PC-9 (cell line): ENCODE data around the gene MYO1E. TPM values are rescaled to one million over a fixed set of nuclear protein-coding genes. Genes with fewer than 3 reads are reported as not detected.

Experiments used
- BruUV-seq: library from RNA; stranded (reverse); fragments of 400-500 nt; replicated peaks from 2 replicates; lab custom pipeline; 2021; lab: Mats Ljungman, UMichigan
- CTCF ChIA-PET: fragments of 300-600 bp; sonication (Branson Sonifier 250); formaldehyde crosslinking; loops from one replicate; lab custom pipeline; 2022; ENCODE audit warnings: antibody characterized with exemption; lab: Charles Lee
- POLR2A ChIA-PET: fragments of 300-600 bp; sonication (Branson Sonifier 250); formaldehyde crosslinking; loops from one replicate; lab custom pipeline; 2022; ENCODE audit warnings: antibody characterized with exemption; ENCODE audit not compliant: unreplicated experiment; lab: Charles Lee
- DNase-seq, 2 experiments: peaks; one replicate each; pipeline versions ENCODE4 v3.0.0 to v3.0.0-alpha.2; 2015 to 2022; ENCODE audit warnings: mixed read lengths in 1 of 2
- H2AFZ ChIP-seq: fragments of 200-600 bp; sonication (generic); 2 replicates; pipeline ENCODE4 v1.8.1; 2017; ENCODE audit warnings: antibody characterized with exemption
- H3F3A ChIP-seq: fragments of 200-600 bp; sonication (generic); 2 replicates; pipeline ENCODE4 v1.8.1; 2017; ENCODE audit warnings: antibody characterized with exemption, mild to moderate bottlenecking, low read depth; ENCODE audit not compliant: insufficient read depth
- H3K27ac ChIP-seq: fragments of 200-600 bp; sonication (generic); 2 replicates; pipeline ENCODE4 v1.6.1; 2016; ENCODE audit warnings: mixed run types
- H3K27me3 ChIP-seq: fragments of 200-600 bp; sonication (generic); 2 replicates; pipeline ENCODE4 v1.6.1; 2016; ENCODE audit warnings: low read depth, mixed run types; ENCODE audit not compliant: insufficient read depth
- H3K36me3 ChIP-seq: fragments of 200-600 bp; sonication (generic); 2 replicates; pipeline ENCODE4 v1.6.1; 2016; ENCODE audit warnings: low read depth, mixed run types
- H3K4me1 ChIP-seq: fragments of 200-600 bp; sonication (generic); replicated peaks from 2 replicates; pipeline ENCODE4 v1.6.1; 2016; ENCODE audit warnings: mixed run types; ENCODE audit not compliant: insufficient read depth
- H3K4me2 ChIP-seq: fragments of 200-600 bp; sonication (generic); 2 replicates; pipeline ENCODE4 v1.6.1; 2017; ENCODE audit warnings: mixed run types
- H3K4me3 ChIP-seq: fragments of 200-600 bp; sonication (generic); 2 replicates; pipeline ENCODE4 v1.6.1; 2016; ENCODE audit warnings: mixed run types
- H3K79me2 ChIP-seq: fragments of 200-600 bp; sonication (generic); 2 replicates; pipeline ENCODE4 v1.6.1; 2017; ENCODE audit warnings: low read depth, mixed run types
- H3K9me2 ChIP-seq: fragments of 200-600 bp; sonication (generic); 2 replicates; pipeline ENCODE4 v1.8.1; 2017; ENCODE audit warnings: mild to moderate bottlenecking; ENCODE audit not compliant: insufficient read depth
- H3K9me3 ChIP-seq: fragments of 200-600 bp; sonication (generic); 2 replicates; pipeline ENCODE4 v1.8.1; 2016; ENCODE audit warnings: low read depth; ENCODE audit not compliant: insufficient read depth
- H4K20me1 ChIP-seq: fragments of 200-600 bp; sonication (generic); 2 replicates; pipeline ENCODE4 v1.8.1; 2017; ENCODE audit not compliant: insufficient read depth
- EZH2 ChIP-seq: fragments of 200-600 bp; sonication (generic); IDR thresholded peaks from 2 replicates; pipeline ENCODE4 v1.8.0; 2017; ENCODE audit warnings: antibody characterized with exemption, low read depth
- intact Hi-C: fragments of 100-400 bp; cut with micrococcal nuclease; formaldehyde crosslinking; loops from one replicate; pipeline ENCODE4 v1.10.0; 2022; ENCODE audit not compliant: unreplicated experiment
- total RNA-seq: library from RNA; stranded (reverse); gene quantifications from 2 replicates; pipeline ENCODE4 v1.2.3, GENCODE V29; 2021
- TF ChIP-seq, protein P1 (sequence below): fragments of 200-600 bp; sonication (generic); conservative IDR thresholded peaks from 2 replicates; pipeline ENCODE4 v1.6.1; 2017; ENCODE audit warnings: mixed run types, antibody characterized with exemption, mild to moderate bottlenecking, moderate library complexity

Gene MYO1E
- total RNA-seq, 1 experiment from 2014 or later: 156 TPM

DNA sequence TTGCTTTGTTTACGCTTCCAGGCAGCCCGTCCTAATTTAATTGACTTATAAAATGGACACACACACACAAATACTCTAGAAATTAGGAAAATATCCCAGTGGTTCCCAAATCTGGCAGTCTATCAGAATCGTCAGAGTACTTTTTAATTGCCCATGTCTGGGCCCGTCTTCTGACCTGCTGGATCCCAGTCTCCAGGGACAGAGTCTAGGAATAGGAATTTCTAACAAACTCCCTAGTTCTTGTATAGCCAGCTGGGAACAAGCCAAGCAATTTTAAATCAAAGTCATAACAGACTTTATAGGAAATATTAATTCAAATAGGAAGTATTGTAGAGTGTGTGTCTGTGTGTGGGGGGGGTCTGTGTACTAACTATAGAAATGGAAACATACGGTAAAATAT, 132.6 kb downstream of the MYO1E start:
- H3K4me3 ChIP-seq: no peak overlapping the region
- intact Hi-C loops: no loop called here
- no peak overlapping the region for H2AFZ ChIP-seq
- no peaks in the 10 kb centered on the region for H3K36me3 ChIP-seq
- no peaks in the 10 kb centered on the region for H3K27me3 ChIP-seq
- no peaks in the 10 kb centered on the region for H3K9me2 ChIP-seq
- POLR2A ChIA-PET: no interaction called here
- no peak for DNase-seq
- H4K20me1 ChIP-seq: no peaks in the 10 kb centered on the region
- no TSS peak for BruUV-seq
- TF ChIP-seq, protein P1, sequence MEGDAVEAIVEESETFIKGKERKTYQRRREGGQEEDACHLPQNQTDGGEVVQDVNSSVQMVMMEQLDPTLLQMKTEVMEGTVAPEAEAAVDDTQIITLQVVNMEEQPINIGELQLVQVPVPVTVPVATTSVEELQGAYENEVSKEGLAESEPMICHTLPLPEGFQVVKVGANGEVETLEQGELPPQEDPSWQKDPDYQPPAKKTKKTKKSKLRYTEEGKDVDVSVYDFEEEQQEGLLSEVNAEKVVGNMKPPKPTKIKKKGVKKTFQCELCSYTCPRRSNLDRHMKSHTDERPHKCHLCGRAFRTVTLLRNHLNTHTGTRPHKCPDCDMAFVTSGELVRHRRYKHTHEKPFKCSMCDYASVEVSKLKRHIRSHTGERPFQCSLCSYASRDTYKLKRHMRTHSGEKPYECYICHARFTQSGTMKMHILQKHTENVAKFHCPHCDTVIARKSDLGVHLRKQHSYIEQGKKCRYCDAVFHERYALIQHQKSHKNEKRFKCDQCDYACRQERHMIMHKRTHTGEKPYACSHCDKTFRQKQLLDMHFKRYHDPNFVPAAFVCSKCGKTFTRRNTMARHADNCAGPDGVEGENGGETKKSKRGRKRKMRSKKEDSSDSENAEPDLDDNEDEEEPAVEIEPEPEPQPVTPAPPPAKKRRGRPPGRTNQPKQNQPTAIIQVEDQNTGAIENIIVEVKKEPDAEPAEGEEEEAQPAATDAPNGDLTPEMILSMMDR: no peak
- TF ChIP-seq EZH2: no peak
- H3F3A ChIP-seq: no peaks in the 10 kb centered on the region
- no peaks in the 10 kb centered on the region for H3K4me1 ChIP-seq
- H3K4me2 ChIP-seq: no peak overlapping the region
- no peaks in the 10 kb centered on the region for H3K9me3 ChIP-seq
- H3K79me2 ChIP-seq: peaks cover 26% of the 10 kb centered on the region; the same call in 1 of the 2 replicates
- CTCF ChIA-PET: no interaction called here
- no peak overlapping the region for H3K27ac ChIP-seq

DNA sequence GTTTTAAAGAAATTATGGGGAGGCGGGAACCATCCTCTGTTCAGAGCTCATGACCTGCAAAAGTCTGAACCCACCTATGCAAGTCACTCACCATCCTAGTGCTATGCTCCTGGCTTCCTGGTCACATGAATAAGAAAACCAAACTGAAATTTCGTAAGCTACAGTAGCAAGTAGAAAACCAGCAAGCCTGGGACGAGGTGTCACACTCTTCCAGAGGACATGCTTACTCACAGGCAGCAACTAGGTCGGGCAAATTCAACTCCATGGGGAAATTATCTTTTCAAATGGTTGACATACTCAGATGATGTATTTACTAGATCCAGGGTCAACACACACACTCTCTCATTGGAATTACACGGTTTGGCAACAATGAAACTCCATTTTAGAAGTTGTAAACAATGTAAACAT, 134.7 kb downstream of the MYO1E start:
- Histone ChIP-seq H3K9me2 (no peaks in the 10 kb centered on the region), H3K27me3 (no peaks in the 10 kb centered on the region), H2AFZ (no peak overlapping the region), H3K4me1 (no peaks in the 10 kb centered on the region), H3K9me3 (no peaks in the 10 kb centered on the region), H3K79me2 (peaks cover 23% of the 10 kb centered on the region; the same call in 1 of the 2 replicates), H3K4me3 (no peak overlapping the region), H4K20me1 (no peaks in the 10 kb centered on the region), H3K27ac (0 out of 2 replicates have a peak overlapping the region, but pooled peaks have one; percentile 12), H3K4me2 (no peak overlapping the region), H3F3A (no peaks in the 10 kb centered on the region), H3K36me3 (no peaks in the 10 kb centered on the region)
- CTCF ChIA-PET: no interaction called here
- no TSS peak for BruUV-seq
- intact Hi-C loops: no loop called here
- no peak for DNase-seq
- TF ChIP-seq, protein P1: no peak
- no peak for TF ChIP-seq EZH2
- POLR2A ChIA-PET: no interaction called here

DNA sequence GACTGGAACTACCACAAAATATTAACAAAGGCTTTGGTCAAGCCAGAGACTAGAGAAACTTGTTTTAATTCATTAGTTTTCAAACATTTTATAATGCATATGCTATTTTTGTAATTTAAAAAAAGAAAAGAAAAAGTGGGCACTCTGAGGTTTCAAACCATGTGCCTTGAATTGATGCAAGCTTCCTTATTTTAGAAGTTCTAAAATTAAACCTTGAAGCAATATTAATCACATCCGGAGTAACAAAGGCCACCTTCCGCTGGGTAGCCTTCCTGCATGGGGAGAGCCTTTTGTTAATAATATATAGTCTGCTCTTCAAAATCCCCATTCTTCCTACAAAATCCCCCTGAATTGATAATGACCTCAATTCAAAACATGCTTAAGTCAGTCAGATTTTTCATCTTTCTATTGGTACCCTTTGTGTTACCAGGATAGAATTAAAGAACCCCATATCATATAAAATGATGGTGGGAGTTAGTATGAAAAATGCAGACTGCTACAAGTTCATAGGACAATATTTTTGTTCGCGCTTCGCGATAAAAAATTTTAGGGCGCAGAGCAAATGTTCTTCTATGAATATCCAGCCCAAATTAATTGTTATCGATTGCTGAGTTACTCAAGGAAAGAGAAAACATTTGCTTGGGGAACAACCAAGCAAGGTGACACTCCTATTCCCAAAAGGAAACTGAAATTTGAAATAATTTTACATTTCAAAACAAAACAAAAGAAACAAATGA, 135.4 kb downstream of the MYO1E start:
- BruUV-seq: no TSS peak
- ChIA-PET CTCF (no interaction called here), POLR2A (no interaction called here)
- DNase-seq: no peak
- Histone ChIP-seq H3K36me3 (no peaks in the 10 kb centered on the region), H3K4me1 (no peaks in the 10 kb centered on the region), H3K79me2 (peaks cover 23% of the 10 kb centered on the region; the same call in 1 of the 2 replicates), H3K9me3 (no peaks in the 10 kb centered on the region), H3K4me2 (no peak overlapping the region), H4K20me1 (no peaks in the 10 kb centered on the region), H3F3A (no peaks in the 10 kb centered on the region; the same call in 1 of the 2 replicates), H3K4me3 (no peak overlapping the region), H3K27ac (no peak overlapping the region), H2AFZ (no peak overlapping the region), H3K27me3 (no peaks in the 10 kb centered on the region), H3K9me2 (no peaks in the 10 kb centered on the region)
- TF ChIP-seq, protein P1: no peak
- no peak for TF ChIP-seq EZH2
- intact Hi-C loops: no loop called here
